CD14-positive monocyte (primary cell): ENCODE data around the gene PELI1. TPM values are rescaled to one million over a fixed set of nuclear protein-coding genes. Genes with fewer than 3 reads are reported as not detected.

Experiments used
- DNase-seq, 3 donors: peaks; one replicate each; pipeline ENCODE4 v3.0.0-alpha.2; 2011 to 2022
- H2AFZ ChIP-seq: 2 replicates; pipeline ENCODE4 v1.6.0; 2012; ENCODE audit warnings: mild to moderate bottlenecking, low read depth, low read length, inconsistent platforms; ENCODE audit not compliant: insufficient read depth, poor library complexity, severe bottlenecking
- H3K27ac ChIP-seq, 2 donors: 1 replicate in 1 of 2; 2 replicates in 1 of 2; pipeline ENCODE4 v1.5.1; 2012 to 2013; ENCODE audit warnings: low read length in 2 of 2, control low read depth in 1 of 2, inconsistent platforms in 1 of 2, low read depth in 1 of 2, mild to moderate bottlenecking in 1 of 2
- H3K27me3 ChIP-seq, 2 donors: one replicate each; pipeline versions ENCODE4 v1.6.0 to v1.6.1; 2011 to 2013; ENCODE audit warnings: low read length in 2 of 2; ENCODE audit not compliant: control insufficient read depth in 2 of 2, insufficient read depth in 2 of 2
- H3K36me3 ChIP-seq, 2 donors: replicated peaks in 1 of 2; 1 replicate in 1 of 2; 2 replicates in 1 of 2; pipeline versions ENCODE4 v1.5.1 to v1.6.1; 2012 to 2013; ENCODE audit warnings: low read length in 2 of 2, control low read depth in 1 of 2, inconsistent platforms in 1 of 2, mild to moderate bottlenecking in 1 of 2; ENCODE audit not compliant: insufficient read depth in 2 of 2, control insufficient read depth in 1 of 2
- H3K4me1 ChIP-seq, 2 donors: 1 replicate in 1 of 2; 2 replicates in 1 of 2; pipeline versions ENCODE4 v1.5.1 to v1.6.1; 2012 to 2013; ENCODE audit warnings: low read length in 2 of 2, control low read depth in 1 of 2, inconsistent platforms in 1 of 2, mild to moderate bottlenecking in 1 of 2, moderate library complexity in 1 of 2; ENCODE audit not compliant: insufficient read depth in 2 of 2, control insufficient read depth in 1 of 2
- H3K4me2 ChIP-seq: replicated peaks from 2 replicates; pipeline ENCODE3; 2012; ENCODE audit warnings: low read length, moderate library complexity, mild to moderate bottlenecking; ENCODE audit not compliant: poor library complexity, severe bottlenecking; ENCODE audit errors: extremely low read depth
- H3K4me3 ChIP-seq, 3 experiments: fragments of 200-600 bp in 1 of 3; sonication (generic) in 1 of 3; replicated peaks in 1 of 3; 1 replicate in 2 of 3; 2 replicates in 1 of 3; pipeline ENCODE4 v1.5.1; 2011 to 2013; ENCODE audit warnings: low read length in 3 of 3, mild to moderate bottlenecking in 3 of 3, control low read depth in 2 of 3, low read depth in 2 of 3, inconsistent platforms in 1 of 3, moderate library complexity in 1 of 3
- H3K79me2 ChIP-seq: 2 replicates; pipeline ENCODE4 v1.6.0; 2012; ENCODE audit warnings: mild to moderate bottlenecking, control low read depth, inconsistent platforms, low read length, moderate library complexity; ENCODE audit not compliant: insufficient read depth
- H3K9ac ChIP-seq: 2 replicates; pipeline ENCODE4 v1.6.0; 2017; ENCODE audit warnings: low read length, mild to moderate bottlenecking; ENCODE audit not compliant: insufficient read depth, poor library complexity, severe bottlenecking
- H3K9me3 ChIP-seq, 2 donors: replicated peaks in 1 of 2; 1 replicate in 1 of 2; 2 replicates in 1 of 2; pipeline versions ENCODE4 v1.5.1 to v1.6.1; 2012 to 2013; ENCODE audit warnings: low read length in 2 of 2, control low read depth in 1 of 2; ENCODE audit not compliant: control insufficient read depth in 1 of 2, insufficient read depth in 1 of 2
- H4K20me1 ChIP-seq: 2 replicates; pipeline ENCODE4 v1.6.0; 2012; ENCODE audit warnings: mild to moderate bottlenecking, low read length, control low read depth, moderate library complexity; ENCODE audit not compliant: insufficient read depth
- H3K27ac Mint-ChIP-seq, 7 donors: one replicate each; pipeline ENCODE4 v1.8.0; 2020; ENCODE audit warnings: mild to moderate bottlenecking in 7 of 7, mixed read lengths in 7 of 7, moderate library complexity in 6 of 7, inconsistent platforms in 2 of 7
- H3K27me3 Mint-ChIP-seq, 3 donors: one replicate each; pipeline ENCODE4 v1.8.0; 2021 to 2022; ENCODE audit warnings: low read depth in 3 of 3, mild to moderate bottlenecking in 3 of 3, mixed read lengths in 3 of 3, moderate library complexity in 3 of 3, inconsistent platforms in 1 of 3
- H3K36me3 Mint-ChIP-seq, 2 donors: one replicate each; pipeline ENCODE4 v1.8.0; 2020; ENCODE audit warnings: mixed read lengths in 2 of 2, inconsistent platforms in 1 of 2, mild to moderate bottlenecking in 1 of 2
- H3K4me1 Mint-ChIP-seq: one replicate; pipeline ENCODE4 v1.8.0; 2020; ENCODE audit warnings: mild to moderate bottlenecking, mixed read lengths
- H3K4me3 Mint-ChIP-seq, 2 donors: one replicate each; pipeline ENCODE4 v1.8.0; 2020; ENCODE audit warnings: mild to moderate bottlenecking in 2 of 2, mixed read lengths in 2 of 2, moderate library complexity in 1 of 2
- H3K9me3 Mint-ChIP-seq, 7 donors: one replicate each; pipeline ENCODE4 v1.8.0; 2020 to 2022; ENCODE audit warnings: mixed read lengths in 7 of 7, mild to moderate bottlenecking in 6 of 7, moderate library complexity in 6 of 7, inconsistent platforms in 2 of 7
- WGBS: methylation state at CpG from one replicate; pipeline ENCODE4 v1.1.5; 2013; ENCODE audit warnings: missing lambda C conversion rate; ENCODE audit not compliant: insufficient coverage; 5-methylcytosine and 5-hydroxymethylcytosine counted together
- intact Hi-C, 2 donors: fragments of 100-400 bp; cut with micrococcal nuclease; formaldehyde crosslinking; loops; one replicate each; pipeline versions ENCODE4 v1.15.0 to v1.15.1; 2023
- polyA plus RNA-seq, 3 donors: library from polyadenylated mRNA; depleted of rRNA in 1 of 3; unstranded in 2 of 3; stranded (reverse) in 1 of 3; fragments of 300-500 nt in 2 of 3; fragments of >200 nt in 1 of 3; fragmentation: Illumina TruSeq in 2 of 3; gene quantifications; 1 replicate in 2 of 3; 2 replicates in 1 of 3; pipeline ENCODE4 v1.2.3, GENCODE V29; 2012 to 2021
- TF ChIP-seq, protein P1 (sequence below): fragments of 200-600 bp; IDR thresholded peaks from one replicate; pipeline ENCODE4 v1.8.0; 2022; ENCODE audit warnings: antibody characterized with exemption, mild to moderate bottlenecking

PELI1 gene
- polyA plus RNA-seq, 3 donors = 44.7 to 106 (median 53.6) TPM

DNA sequence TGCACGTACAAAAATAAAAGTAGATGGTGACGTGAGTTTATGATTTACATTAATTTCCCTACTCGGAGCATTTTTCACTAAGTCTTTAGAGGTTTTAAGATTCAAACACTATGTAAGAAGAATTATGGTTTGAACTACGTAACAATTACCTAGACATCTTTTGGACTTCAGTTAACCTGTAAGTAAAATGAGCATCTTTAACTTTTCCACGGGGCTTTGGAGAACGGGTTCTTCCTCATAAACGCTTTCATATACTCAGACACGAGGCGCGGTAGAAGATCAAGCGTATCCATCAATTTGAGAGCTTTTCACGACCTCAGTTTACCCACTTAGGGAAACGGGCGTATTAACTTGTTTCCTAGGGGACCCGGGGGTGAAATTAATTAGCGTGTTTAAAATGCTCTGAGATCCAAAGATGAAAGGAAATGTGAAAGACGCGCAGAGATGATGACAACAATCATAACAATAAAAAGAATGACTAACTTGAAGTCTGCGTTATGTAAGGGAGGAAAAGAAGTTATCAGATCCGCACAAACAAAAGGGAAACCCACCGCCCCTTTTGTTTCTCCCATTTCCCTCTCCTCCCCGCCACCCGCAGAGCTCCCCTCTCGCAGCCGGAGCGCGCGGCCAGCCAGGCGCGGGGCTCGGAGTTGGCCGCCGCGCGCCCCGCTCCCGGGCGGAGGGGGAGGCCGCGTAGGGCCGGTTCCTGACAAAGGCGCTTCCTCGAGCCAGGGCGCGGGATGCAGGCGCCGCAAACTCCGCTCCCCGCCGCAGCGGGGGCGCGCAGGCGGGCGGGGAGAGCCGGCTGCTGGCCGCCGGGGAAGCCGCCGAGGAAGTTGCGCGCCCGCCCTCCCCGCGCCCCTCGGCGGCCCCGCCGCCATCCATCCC, 807 bp downstream of the PELI1 start:
- peaks cover 16 to 51% of the 10 kb centered on the region in 2 donors for H3K4me1 ChIP-seq
- H3K4me2 ChIP-seq = peak overlapping the region; percentile 77
- Mint-ChIP-seq H3K27ac (peak overlapping the region; percentile 90 to 97 (median 94)), H3K9me3 (no peaks in the 10 kb centered on the region), H3K4me3 (peak overlapping the region; percentile 95 to 99), H3K27me3 (peaks cover 0 to 3% (median 0%) of the 10 kb centered on the region in 3 donors), H3K4me1 (peaks cover 38% of the 10 kb centered on the region), H3K36me3 (peaks cover 27 to 31% of the 10 kb centered on the region in 2 donors)
- peak overlapping the region; percentile 92 for H3K9ac ChIP-seq
- TF ChIP-seq, protein P1, sequence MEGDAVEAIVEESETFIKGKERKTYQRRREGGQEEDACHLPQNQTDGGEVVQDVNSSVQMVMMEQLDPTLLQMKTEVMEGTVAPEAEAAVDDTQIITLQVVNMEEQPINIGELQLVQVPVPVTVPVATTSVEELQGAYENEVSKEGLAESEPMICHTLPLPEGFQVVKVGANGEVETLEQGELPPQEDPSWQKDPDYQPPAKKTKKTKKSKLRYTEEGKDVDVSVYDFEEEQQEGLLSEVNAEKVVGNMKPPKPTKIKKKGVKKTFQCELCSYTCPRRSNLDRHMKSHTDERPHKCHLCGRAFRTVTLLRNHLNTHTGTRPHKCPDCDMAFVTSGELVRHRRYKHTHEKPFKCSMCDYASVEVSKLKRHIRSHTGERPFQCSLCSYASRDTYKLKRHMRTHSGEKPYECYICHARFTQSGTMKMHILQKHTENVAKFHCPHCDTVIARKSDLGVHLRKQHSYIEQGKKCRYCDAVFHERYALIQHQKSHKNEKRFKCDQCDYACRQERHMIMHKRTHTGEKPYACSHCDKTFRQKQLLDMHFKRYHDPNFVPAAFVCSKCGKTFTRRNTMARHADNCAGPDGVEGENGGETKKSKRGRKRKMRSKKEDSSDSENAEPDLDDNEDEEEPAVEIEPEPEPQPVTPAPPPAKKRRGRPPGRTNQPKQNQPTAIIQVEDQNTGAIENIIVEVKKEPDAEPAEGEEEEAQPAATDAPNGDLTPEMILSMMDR = no peak
- peak overlapping the region; percentile 79 to 88 for H3K27ac ChIP-seq
- intact Hi-C loops = loop anchor here (5.0 to 10.0 kb wide), 3 partner anchors 49 to 121 kb away; no protein-coding TSS in a partner anchor
- no peaks in the 10 kb centered on the region for H3K9me3 ChIP-seq
- WGBS = under 1% methylated on average over 46 of the region's 69 CpGs
- peak overlapping the region; percentile 54 for H2AFZ ChIP-seq
- peaks cover 52% of the 10 kb centered on the region for H4K20me1 ChIP-seq
- H3K27me3 ChIP-seq = no peaks in the 10 kb centered on the region
- DNase-seq = peak; percentile 13 to 33 (median 27)
- H3K4me3 ChIP-seq = peak overlapping the region; percentile 77 to 99 (median 88)
- H3K79me2 ChIP-seq = peaks cover 58% of the 10 kb centered on the region
- H3K36me3 ChIP-seq = peaks cover 5 to 18% of the 10 kb centered on the region in 2 donors

DNA sequence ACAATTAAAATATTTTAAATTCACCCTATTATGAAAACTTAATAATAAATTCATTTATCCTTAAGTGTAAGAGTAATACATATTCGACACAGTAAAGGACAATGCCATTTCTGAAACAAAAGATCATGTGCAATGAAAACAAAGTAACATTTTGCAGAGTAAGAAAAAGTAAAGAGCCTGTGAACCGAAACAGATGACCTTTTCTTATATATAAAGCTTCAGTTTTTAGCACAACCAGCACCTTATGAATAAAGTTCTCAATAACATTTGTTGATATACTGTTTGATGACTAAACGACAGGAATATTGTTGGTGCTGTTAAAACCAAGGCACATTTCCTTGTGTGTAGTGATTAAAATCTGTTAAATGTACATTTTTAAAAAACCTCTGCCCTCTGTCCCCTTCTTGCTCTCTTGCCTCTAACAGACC, 1.5 kb downstream of the PELI1 start:
- Histone ChIP-seq H4K20me1 (peaks cover 59% of the 10 kb centered on the region), H3K4me3 (peak overlapping the region; percentile 77 to 99 (median 88)), H3K27me3 (no peaks in the 10 kb centered on the region), H3K9ac (peak overlapping the region; percentile 92), H2AFZ (peak overlapping the region; percentile 54), H3K4me1 (peaks cover 23 to 57% of the 10 kb centered on the region in 2 donors), H3K27ac (peak overlapping the region in 1 of 2 donors; percentile 88), H3K79me2 (peaks cover 64% of the 10 kb centered on the region), H3K4me2 (peak overlapping the region; percentile 77), H3K36me3 (peaks cover 5 to 18% of the 10 kb centered on the region in 2 donors), H3K9me3 (no peaks in the 10 kb centered on the region)
- peak overlapping the region; percentile 90 to 97 (median 94) for H3K27ac Mint-ChIP-seq
- H3K36me3 Mint-ChIP-seq = peaks cover 33 to 36% of the 10 kb centered on the region in 2 donors
- TF ChIP-seq, protein P1 = no peak
- peak overlapping the region; percentile 95 to 99 for H3K4me3 Mint-ChIP-seq
- H3K9me3 Mint-ChIP-seq = no peaks in the 10 kb centered on the region
- intact Hi-C loops = loop anchor here (5.0 to 10.0 kb wide), 3 partner anchors 50 to 122 kb away; no protein-coding TSS in a partner anchor
- H3K27me3 Mint-ChIP-seq = peaks cover 0 to 1% (median 0%) of the 10 kb centered on the region in 3 donors
- peaks cover 45% of the 10 kb centered on the region for H3K4me1 Mint-ChIP-seq
- WGBS = no CpG with 5 or more reads among the region's 3 CpGs
- no peak for DNase-seq
